Adrenal gland (tissue), 12 donors: ENCODE measurements around the gene USP40. TPM values are rescaled to one million over a fixed set of nuclear protein-coding genes. Genes with fewer than 3 reads are reported as not detected.
"Not testable (repeated sequence)": the region's sequence is repeated elsewhere in the genome, so short reads cannot be mapped to it uniquely, and the experiment has no call there.

ENCODE experiments used
- DNase-seq, 7 donors: peaks; one replicate each; pipeline ENCODE4 v3.0.0-alpha.2; 2019 to 2020
- H3K27ac ChIP-seq, 5 donors: fragments of 200-600 bp; sonication (generic) in 4 of 5; 1 replicate in 3 of 5; 2 replicates in 2 of 5; pipeline versions ENCODE4 v1.5.1 to v1.8.0; 2016 to 2020; ENCODE audit warnings: mild to moderate bottlenecking in 1 of 5
- H3K27me3 ChIP-seq: fragments of 200-600 bp; 2 replicates; pipeline ENCODE4 v1.8.0; 2021
- H3K36me3 ChIP-seq, 2 donors: fragments of 200-600 bp; replicated peaks in 1 of 2; 1 replicate in 1 of 2; 2 replicates in 1 of 2; pipeline versions ENCODE4 v1.5.1 to v1.8.0; 2018 to 2022
- H3K4me1 ChIP-seq, 2 donors: fragments of 200-600 bp; replicated peaks in 1 of 2; 1 replicate in 1 of 2; 2 replicates in 1 of 2; pipeline versions ENCODE4 v1.5.1 to v1.8.0; 2018 to 2021
- H3K4me3 ChIP-seq, 4 donors: fragments of 200-600 bp; sonication (generic) in 3 of 4; one replicate each; pipeline ENCODE4 v1.5.1; 2016 to 2018
- H3K9me3 ChIP-seq, 3 donors: fragments of 200-600 bp; sonication (generic) in 1 of 3; replicated peaks in 1 of 3; 1 replicate in 2 of 3; 2 replicates in 1 of 3; pipeline versions ENCODE4 v1.5.1 to v1.8.0; 2016 to 2021
- CTCF ChIP-seq, 6 experiments: fragments of 450-650 bp in 4 of 6; fragments of 200-600 bp in 2 of 6; sonication (generic) in 1 of 6; IDR thresholded peaks; 1 replicate in 5 of 6; 2 replicates in 1 of 6; pipeline versions ENCODE4 v1.5.1 to v1.8.0; 2016 to 2021; ENCODE audit warnings: antibody characterized with exemption in 6 of 6, mild to moderate bottlenecking in 2 of 6, moderate library complexity in 1 of 6
- POLR2A ChIP-seq, 2 donors: fragments of 450-650 bp; IDR thresholded peaks; one replicate each; pipeline ENCODE4 v1.6.1; 2017; ENCODE audit warnings: antibody characterized with exemption in 2 of 2, mild to moderate bottlenecking in 2 of 2, moderate library complexity in 1 of 2
- WGBS, 4 donors: extraction: QIAGEN DNeasy Blood & Tissue Kit in 2 of 4; methylation state at CpG; one replicate each; pipeline versions ENCODE4 v1.1.5 to v1.1.7; 2013 to 2017; 5-methylcytosine and 5-hydroxymethylcytosine counted together
- intact Hi-C, 2 donors: fragments of 100-400 bp; cut with DNase I; formaldehyde crosslinking; loops; one replicate each; pipeline versions ENCODE4 v1.14.1 to v1.15.0; 2022 to 2023
- polyA plus RNA-seq, 3 donors: library from polyadenylated mRNA; stranded (reverse); fragments of 200-250 nt in 2 of 3; fragments of 350-450 nt in 1 of 3; fragmentation: Illumina TruSeq in 1 of 3; extraction: RNeasy Lipid Tissue Mini Kit (QIAGEN cat#74804) in 1 of 3; gene quantifications; one replicate each; pipeline ENCODE4 v1.2.3, GENCODE V29; 2013 to 2014
- total RNA-seq, 9 donors: library from RNA; depleted of rRNA in 4 of 9; stranded (reverse); fragments of >200 nt in 4 of 9; fragments of 120-200 nt in 1 of 9; fragmentation: NEBNext Ultra II Directional in 1 of 9; extraction: Animal tissue kit (Norgen Biotek cat#: 25700) in 1 of 9; gene quantifications; one replicate each; pipeline versions ENCODE4 v1.1.0 to v1.2.4, GENCODE V29; 2013 to 2023
- donor health status: healthy with polysubstance abuse.
- donor health status: Bipolar disorder and iron deficiency.
- donor health status: DM: yes; HTN: yes; CAD: no.
- donor health status: DM: no; HTN: no; CAD: no.
- donor health status: DM: no; HTN: no; CAD: no.
- donor health status: DM: yes; HTN: yes; CAD: no.

Gene USP40
- total and polyA plus RNA-seq, 12 donors, result 25.1 to 98.7 (median 46.3) TPM

DNA sequence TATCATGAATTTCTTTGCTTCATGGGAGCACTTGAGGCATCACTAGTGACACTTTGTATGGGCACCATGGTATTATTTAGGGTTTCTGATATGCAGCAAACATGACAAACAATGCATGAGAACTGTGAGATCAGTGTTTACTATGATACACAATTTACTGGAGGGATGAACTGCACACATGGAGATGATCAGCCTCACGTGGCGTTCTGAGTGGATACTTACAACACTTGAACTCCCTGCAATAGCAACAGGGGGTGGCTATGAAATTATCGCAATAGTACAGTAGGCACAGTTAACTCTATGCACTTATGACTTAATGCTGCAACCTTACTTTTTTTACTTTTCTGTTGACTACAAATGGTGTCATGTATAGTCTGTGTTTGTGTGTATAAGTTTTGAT lies 32.4 kb upstream of the USP40 start:
- H3K9me3 ChIP-seq, result no peaks in the 10 kb centered on the region
- no peaks in the 10 kb centered on the region for H3K4me1 ChIP-seq
- no peak overlapping the region for H3K27ac ChIP-seq
- intact Hi-C loops, result no loop called here
- TF ChIP-seq POLR2A (IDR thresholded peaks at IDR 0.05) (no peak), CTCF (IDR thresholded peaks at IDR 0.05) (no peak)
- no peak for DNase-seq
- H3K27me3 ChIP-seq, result peaks cover 15% of the 10 kb centered on the region
- 79 to 85% (median 82%) methylated on average over 3 of the region's 3 CpGs for WGBS, 4 donors
- no peak overlapping the region for H3K4me3 ChIP-seq
- no peaks in the 10 kb centered on the region for H3K36me3 ChIP-seq

DNA sequence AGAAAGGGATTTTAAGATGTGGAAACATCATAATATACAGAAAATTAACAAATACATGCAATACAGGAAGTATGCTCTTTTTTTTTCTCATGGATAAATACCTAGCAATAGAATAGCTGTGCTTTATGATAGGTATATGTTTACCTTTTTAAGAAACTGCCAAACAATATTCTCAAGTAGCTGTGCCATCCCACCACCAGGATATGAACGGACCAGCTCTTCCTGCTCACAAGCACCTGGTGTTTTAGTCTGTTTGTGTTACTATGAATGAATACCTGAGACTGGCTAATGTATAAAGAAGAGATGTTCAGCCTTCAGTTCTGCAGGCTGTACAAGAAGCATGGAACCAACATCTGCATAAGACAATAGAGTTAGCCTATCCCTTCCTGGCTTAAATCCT lies 30.9 kb upstream of the USP40 start:
- intact Hi-C loops, result no loop called here
- TF ChIP-seq POLR2A (IDR thresholded peaks at IDR 0.05) (no peak), CTCF (IDR thresholded peaks at IDR 0.05) (no peak)
- H3K36me3 ChIP-seq, result no peaks in the 10 kb centered on the region

GRCh38 chr2:233593201-233593600 lies 26.6 kb upstream of the USP40 start:
- no peak overlapping the region for H3K27ac ChIP-seq
- intact Hi-C loops, result no loop called here
- DNase-seq, result no peak
- no peaks in the 10 kb centered on the region for H3K36me3 ChIP-seq
- no peaks in the 10 kb centered on the region for H3K4me1 ChIP-seq
- WGBS, 4 donors, result 74 to 88% (median 82%) methylated on average over 8 of the region's 8 CpGs
- H3K9me3 ChIP-seq, result no peaks in the 10 kb centered on the region
- H3K27me3 ChIP-seq, result peaks cover 4% of the 10 kb centered on the region
- no peak overlapping the region for H3K4me3 ChIP-seq
- TF ChIP-seq POLR2A (IDR thresholded peaks at IDR 0.05), result no peak
- TF ChIP-seq CTCF (IDR thresholded peaks at IDR 0.05), result no peak

More for the DNA sequence above, 30.9 kb upstream of the USP40 start:
- H3K27ac ChIP-seq, result no peak overlapping the region
- 40 to 67% (median 64%) methylated on average over 1 of the region's 1 CpG for WGBS, 4 donors
- no peaks in the 10 kb centered on the region for H3K9me3 ChIP-seq
- H3K4me1 ChIP-seq, result no peaks in the 10 kb centered on the region
- no peak for DNase-seq
- no peak overlapping the region for H3K4me3 ChIP-seq
- peaks cover 9% of the 10 kb centered on the region for H3K27me3 ChIP-seq

- intact Hi-C loops, H3K4me3 ChIP-seq, H3K4me1 ChIP-seq, DNase-seq, H3K9me3 ChIP-seq, H3K27ac ChIP-seq, H3K36me3 ChIP-seq, H3K27me3 ChIP-seq: not testable (repeated sequence)
- 90 to 97% (median 94%) methylated on average over 1 of the region's 1 CpG for WGBS, 4 donors
Observed at GRCh38 chr2:233592706-233593105, 26.1 kb upstream of the USP40 start.

- no peak for TF ChIP-seq CTCF (IDR thresholded peaks at IDR 0.05)
- no peak for TF ChIP-seq POLR2A (IDR thresholded peaks at IDR 0.05)
- WGBS, 4 donors, result 71 to 85% (median 78%) methylated on average over 2 of the region's 2 CpGs
- intact Hi-C loops, result no loop called here
Observed at GRCh38 chr2:233588400-233588799, 21.8 kb upstream of the USP40 start.

More at GRCh38 chr2:233588400-233588799, 21.8 kb upstream of the USP40 start:
- no peak for DNase-seq
- Histone ChIP-seq H3K36me3 (no peaks in the 10 kb centered on the region), H3K4me1 (no peaks in the 10 kb centered on the region), H3K4me3 (no peak overlapping the region), H3K27ac (no peak overlapping the region), H3K9me3 (no peaks in the 10 kb centered on the region), H3K27me3 (no peaks in the 10 kb centered on the region)
